ENCODE results near the gene PRKN. TPM values are rescaled to one million over a fixed set of nuclear protein-coding genes. Genes with fewer than 3 reads are reported as not detected.

The PRKN gene
- total RNA-seq, 2 donors from 2014 or later, result 6.7 to 8.2 TPM

- ATAC-seq (no peak), DNase-seq (no peak)
- H3K4me3 ChIP-seq, result no peak overlapping the region
- intact Hi-C loops (cut with DNase I), result no loop called here
- WGBS, 2 donors, result 92% methylated on average over 6 of the region's 6 CpGs
- no peaks in the 10 kb centered on the region for H3K27me3 ChIP-seq
- no peaks in the 10 kb centered on the region for H3K9me3 ChIP-seq
- no peak overlapping the region for H3K27ac ChIP-seq
- no peaks in the 10 kb centered on the region for H3K4me1 ChIP-seq
- H3K36me3 ChIP-seq (replicated peaks in 1 of 2; ENCODE audit: insufficient read depth in 1 of 2, low read depth in 2 of 2), result no peaks in the 10 kb centered on the region
- TF ChIP-seq POLR2A (IDR thresholded peaks at IDR 0.05) (no peak), CTCF (IDR thresholded peaks at IDR 0.05) (no peak)
Measured at GRCh38 chr6:162264581-162264980, 463.0 kb downstream of the PRKN start.

GRCh38 chr6:162262466-162263196, 464.9 kb downstream of the PRKN start:
- Histone ChIP-seq H3K27me3 (no peaks in the 10 kb centered on the region), H3K36me3 (replicated peaks in 1 of 2; ENCODE audit: insufficient read depth in 1 of 2, low read depth in 2 of 2) (no peaks in the 10 kb centered on the region), H3K4me3 (no peak overlapping the region), H3K4me1 (no peaks in the 10 kb centered on the region), H3K9me3 (no peaks in the 10 kb centered on the region), H3K27ac (no peak overlapping the region)
- intact Hi-C loops (cut with DNase I), result no loop called here
- TF ChIP-seq CTCF (IDR thresholded peaks at IDR 0.05) (no peak), POLR2A (IDR thresholded peaks at IDR 0.05) (no peak)
- ATAC-seq (no peak), DNase-seq (no peak)
- WGBS, 2 donors, result 85 to 86% methylated on average over 15 of the region's 15 CpGs

GRCh38 chr6:162261598-162261997, 466.0 kb downstream of the PRKN start:
- ATAC-seq (no peak), DNase-seq (no peak)
- Histone ChIP-seq H3K27me3 (no peaks in the 10 kb centered on the region), H3K4me3 (no peak overlapping the region), H3K36me3 (replicated peaks in 1 of 2; ENCODE audit: insufficient read depth in 1 of 2, low read depth in 2 of 2) (no peaks in the 10 kb centered on the region), H3K27ac (no peak overlapping the region), H3K9me3 (no peaks in the 10 kb centered on the region), H3K4me1 (no peaks in the 10 kb centered on the region)
- TF ChIP-seq POLR2A (IDR thresholded peaks at IDR 0.05) (no peak), CTCF (IDR thresholded peaks at IDR 0.05) (no peak)
- WGBS, 2 donors, result 53 to 87% methylated on average over 1 of the region's 1 CpG
- intact Hi-C loops (cut with DNase I), result no loop called here

GRCh38 chr6:162260027-162260426, 467.5 kb downstream of the PRKN start:
- intact Hi-C loops (cut with DNase I), result no loop called here
- no peaks in the 10 kb centered on the region for H3K4me1 ChIP-seq
- TF ChIP-seq POLR2A (IDR thresholded peaks at IDR 0.05) (no peak), CTCF (IDR thresholded peaks at IDR 0.05) (no peak)
- no peak overlapping the region for H3K4me3 ChIP-seq
- no peaks in the 10 kb centered on the region for H3K27me3 ChIP-seq
- no peak for ATAC-seq
- H3K36me3 ChIP-seq (replicated peaks in 1 of 2; ENCODE audit: insufficient read depth in 1 of 2, low read depth in 2 of 2), result no peaks in the 10 kb centered on the region
- 95 to 100% methylated on average over 1 of the region's 1 CpG for WGBS, 2 donors
- DNase-seq, result no peak
- H3K9me3 ChIP-seq, result no peaks in the 10 kb centered on the region
- H3K27ac ChIP-seq, result no peak overlapping the region

- intact Hi-C loops (cut with DNase I), result no loop called here
Measured at GRCh38 chr6:162258647-162259046, 468.9 kb downstream of the PRKN start.

More at GRCh38 chr6:162258647-162259046, 468.9 kb downstream of the PRKN start:
- no peaks in the 10 kb centered on the region for H3K4me1 ChIP-seq
- ATAC-seq (no peak), DNase-seq (no peak)
- TF ChIP-seq CTCF (IDR thresholded peaks at IDR 0.05) (no peak), POLR2A (IDR thresholded peaks at IDR 0.05) (no peak)
- 79 to 82% methylated on average over 7 of the region's 7 CpGs for WGBS, 2 donors
- no peak overlapping the region for H3K4me3 ChIP-seq
- no peak overlapping the region for H3K27ac ChIP-seq
- no peaks in the 10 kb centered on the region for H3K9me3 ChIP-seq
- H3K36me3 ChIP-seq (replicated peaks in 1 of 2; ENCODE audit: insufficient read depth in 1 of 2, low read depth in 2 of 2), result no peaks in the 10 kb centered on the region
- no peaks in the 10 kb centered on the region for H3K27me3 ChIP-seq
